Cardiac ventricle fibroblast (primary cell): ENCODE results near the gene FUT3. TPM values are rescaled to one million over a fixed set of nuclear protein-coding genes. Genes with fewer than 3 reads are reported as not detected.

Source experiments
- total RNA-seq: library from RNA; depleted of rRNA; stranded (reverse); fragments of >200 nt; gene quantifications from 2 replicates; pipeline ENCODE4 v1.2.3, GENCODE V29; 2015

Gene FUT3
- not detected in 2 replicates for total RNA-seq

GRCh38 chr19:5851302-5851701, at the start of gene FUT3:
Gene FUT3, minus strand, starts transcription at chr19:5851449.

DNA sequence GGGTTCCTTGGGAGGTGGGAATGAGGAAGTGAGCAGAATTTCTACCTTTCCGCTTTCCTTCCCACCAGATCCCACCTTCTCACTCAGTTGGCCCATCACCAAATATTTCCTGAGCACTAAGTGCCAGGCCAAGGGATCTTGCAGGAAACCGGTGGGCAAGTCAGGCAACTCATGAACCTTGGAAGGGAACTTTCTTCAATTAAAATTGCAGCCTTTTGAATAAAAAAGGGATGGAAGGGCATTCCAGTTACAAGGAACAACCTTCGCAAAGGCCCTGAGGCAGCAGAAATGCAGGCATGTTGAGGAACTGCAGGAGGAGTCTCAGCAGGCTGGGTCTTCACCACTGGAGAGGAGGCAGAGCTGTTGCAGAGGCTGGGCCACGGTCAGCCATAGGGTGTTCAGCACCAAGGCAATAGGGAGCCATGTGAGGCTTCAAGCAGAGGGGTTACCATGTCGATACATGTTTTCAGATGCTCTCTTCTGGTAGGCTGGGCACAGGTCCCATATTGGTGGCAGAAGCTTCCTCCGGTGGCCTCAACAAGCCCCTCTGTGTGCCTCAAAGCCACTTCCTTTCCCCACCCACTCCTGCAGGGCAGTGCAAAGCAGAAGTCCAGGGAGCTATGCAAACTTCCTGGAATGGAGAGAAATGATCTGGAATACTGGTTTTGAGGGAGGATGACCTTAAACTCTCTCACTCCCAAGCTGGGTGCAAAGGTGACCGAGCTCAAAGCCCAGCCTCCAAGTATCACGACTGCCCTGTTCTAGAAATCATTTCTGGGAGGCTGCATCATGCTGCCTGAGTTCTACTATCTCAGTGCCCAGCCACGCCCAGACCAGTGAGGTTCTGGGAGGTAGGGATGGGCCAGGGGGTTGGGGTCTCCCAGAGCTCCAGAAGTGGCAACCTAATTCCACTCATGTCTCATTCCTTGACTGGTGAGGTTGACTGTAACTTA, 11.9 kb downstream of the FUT3 start, which contains the start of gene FUT6:
FUT6 (minus strand) TSS at position 638 of the 953 bp plus-strand sequence. CDS start 7,135 bp downstream, outside the sequence.

GRCh38 chr19:5804516-5805461, 46.5 kb downstream of the FUT3 start, which contains the start of gene NRTN:
Gene NRTN, plus strand, starts transcription at chr19:5805067. Its CDS starts 19,099 bp downstream, at chr19:5824166.

Other genes with a start within 250 kb of the FUT3 start
- gene SAFB2, start 228.7 kb downstream of the FUT3 start, total RNA-seq: 16.4 and 19.1 TPM in 2 replicates
- gene SAFB, start 228.4 kb downstream of the FUT3 start, total RNA-seq: 36.5 and 41.9 TPM in 2 replicates
- gene MICOS13, start 170.9 kb downstream of the FUT3 start, total RNA-seq: 59.8 and 64.2 TPM in 2 replicates
- gene HSD11B1L, start 170.4 kb downstream of the FUT3 start, total RNA-seq: 10.9 and 16.2 TPM in 2 replicates
- 1,291 and 1,389 TPM in 2 replicates for gene RPL36, start 161.2 kb downstream of the FUT3 start, total RNA-seq
- gene LONP1, start 131.3 kb downstream of the FUT3 start, total RNA-seq: 41.5 and 78.2 TPM in 2 replicates
- not detected in 2 replicates for gene CATSPERD, start 130.8 kb downstream of the FUT3 start, total RNA-seq
- gene PRR22, start 66.7 kb downstream of the FUT3 start, total RNA-seq: 0.37 and 0.98 TPM in 2 replicates
- 19.7 and 24.7 TPM in 2 replicates for gene DUS3L, start 60.3 kb downstream of the FUT3 start, total RNA-seq
- gene NRTN, start 46.4 kb downstream of the FUT3 start, total RNA-seq: not detected in 2 replicates
- gene FUT6, start 11.7 kb downstream of the FUT3 start, total RNA-seq: not detected in 2 replicates
- not detected in 2 replicates for gene FUT5, start 19.1 kb upstream of the FUT3 start, total RNA-seq
- 257 and 297 TPM in 2 replicates for gene NDUFA11, start 52.3 kb upstream of the FUT3 start, total RNA-seq
- 3.0 and 5.4 TPM in 2 replicates for gene VMAC, start 53.4 kb upstream of the FUT3 start, total RNA-seq
- 1.7 and 4.1 TPM in 2 replicates for gene CAPS, start 62.8 kb upstream of the FUT3 start, total RNA-seq
- gene RANBP3, start 126.7 kb upstream of the FUT3 start, total RNA-seq: 58.0 and 71.1 TPM in 2 replicates